AG10803 (cell line): ENCODE results near the gene POLE.

Experiments
- DNase-seq: peaks from one replicate; pipeline ENCODE4 v3.0.0; 2010; ENCODE audit warnings: low read depth
- H3K4me3 ChIP-seq: 2 replicates; pipeline ENCODE4 v1.5.1; 2011; ENCODE audit warnings: mild to moderate bottlenecking, low read length, control low read depth
- TF ChIP-seq, protein P1 (sequence below): conservative IDR thresholded peaks from 2 replicates; pipeline ENCODE4 v1.5.1; 2011; ENCODE audit warnings: mild to moderate bottlenecking, low read length, control low read depth, inconsistent platforms

The POLE gene

DNA sequence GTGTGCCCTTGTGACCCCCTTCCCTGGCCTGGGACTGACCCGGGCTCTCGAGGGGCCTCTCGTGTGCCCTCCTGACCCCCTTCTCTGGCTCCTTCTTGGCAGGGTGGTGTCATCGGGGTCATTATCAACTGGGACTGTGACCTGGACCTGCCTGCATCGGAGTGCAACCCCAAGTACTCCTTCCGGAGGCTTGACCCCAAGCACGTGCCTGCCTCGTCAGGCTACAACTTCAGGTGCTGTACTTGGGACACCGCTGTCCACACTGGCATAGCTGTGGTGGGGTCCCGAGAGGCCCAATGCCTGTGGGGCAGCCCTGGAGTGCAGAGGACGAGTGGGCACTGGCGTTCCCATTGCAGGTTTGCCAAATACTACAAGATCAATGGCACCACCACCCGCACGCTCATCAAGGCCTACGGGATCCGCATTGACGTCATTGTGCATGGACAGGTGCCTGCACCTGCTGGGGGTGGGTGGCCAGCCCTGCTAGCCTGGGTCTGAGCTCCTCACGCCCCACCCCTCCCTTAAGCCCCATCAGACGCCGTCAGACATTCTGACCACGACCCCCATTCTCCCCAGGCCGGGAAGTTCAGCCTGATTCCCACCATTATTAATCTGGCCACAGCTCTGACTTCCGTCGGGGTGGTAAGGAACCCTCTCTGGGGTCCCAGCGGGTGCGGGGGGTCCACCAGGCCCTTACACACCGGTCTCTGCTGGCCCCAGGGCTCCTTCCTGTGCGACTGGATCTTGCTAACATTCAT is 66.1 kb downstream of the POLE start:
- no peak for DNase-seq
- no peak overlapping the region for H3K4me3 ChIP-seq
- TF ChIP-seq, protein P1, sequence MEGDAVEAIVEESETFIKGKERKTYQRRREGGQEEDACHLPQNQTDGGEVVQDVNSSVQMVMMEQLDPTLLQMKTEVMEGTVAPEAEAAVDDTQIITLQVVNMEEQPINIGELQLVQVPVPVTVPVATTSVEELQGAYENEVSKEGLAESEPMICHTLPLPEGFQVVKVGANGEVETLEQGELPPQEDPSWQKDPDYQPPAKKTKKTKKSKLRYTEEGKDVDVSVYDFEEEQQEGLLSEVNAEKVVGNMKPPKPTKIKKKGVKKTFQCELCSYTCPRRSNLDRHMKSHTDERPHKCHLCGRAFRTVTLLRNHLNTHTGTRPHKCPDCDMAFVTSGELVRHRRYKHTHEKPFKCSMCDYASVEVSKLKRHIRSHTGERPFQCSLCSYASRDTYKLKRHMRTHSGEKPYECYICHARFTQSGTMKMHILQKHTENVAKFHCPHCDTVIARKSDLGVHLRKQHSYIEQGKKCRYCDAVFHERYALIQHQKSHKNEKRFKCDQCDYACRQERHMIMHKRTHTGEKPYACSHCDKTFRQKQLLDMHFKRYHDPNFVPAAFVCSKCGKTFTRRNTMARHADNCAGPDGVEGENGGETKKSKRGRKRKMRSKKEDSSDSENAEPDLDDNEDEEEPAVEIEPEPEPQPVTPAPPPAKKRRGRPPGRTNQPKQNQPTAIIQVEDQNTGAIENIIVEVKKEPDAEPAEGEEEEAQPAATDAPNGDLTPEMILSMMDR, result no peak

DNA sequence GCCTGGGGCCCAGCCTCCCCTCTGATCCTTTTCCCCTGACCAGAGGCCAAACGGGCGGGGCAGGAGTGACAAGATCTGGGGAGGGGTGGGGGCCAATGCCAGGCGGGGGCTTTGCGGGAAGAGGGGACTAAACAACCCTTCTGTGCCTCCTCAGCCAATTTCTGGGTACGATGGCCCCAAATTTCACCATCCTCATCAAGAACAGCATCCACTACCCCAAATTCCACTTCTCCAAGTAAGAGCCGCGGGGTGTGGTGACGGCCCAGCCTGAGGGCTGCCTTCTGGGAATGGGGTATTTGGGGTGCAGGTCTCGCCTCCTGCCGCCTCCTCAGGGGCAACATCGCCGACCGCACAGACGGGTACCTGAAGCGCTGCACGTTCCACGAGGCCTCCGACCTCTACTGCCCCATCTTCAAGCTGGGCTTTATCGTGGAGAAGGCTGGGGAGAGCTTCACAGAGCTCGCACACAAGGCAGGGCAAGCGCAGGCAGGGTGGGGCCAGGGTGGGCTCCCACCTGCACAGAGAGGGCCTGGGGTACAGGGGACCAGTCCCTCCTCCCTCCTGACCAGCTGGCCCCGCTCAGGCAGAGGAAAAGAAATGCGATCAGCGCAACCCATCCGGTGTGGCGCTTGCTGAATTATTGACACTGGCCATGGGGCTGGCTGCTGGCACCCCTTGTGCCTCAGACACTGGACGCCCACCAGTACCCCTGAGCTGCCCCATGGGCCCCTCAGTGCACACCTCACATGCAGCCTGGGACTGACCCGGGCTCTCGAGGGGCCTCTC is 66.8 kb downstream of the POLE start:
- no peak overlapping the region for H3K4me3 ChIP-seq
- DNase-seq, result no peak
- TF ChIP-seq, protein P1, result no peak

DNA sequence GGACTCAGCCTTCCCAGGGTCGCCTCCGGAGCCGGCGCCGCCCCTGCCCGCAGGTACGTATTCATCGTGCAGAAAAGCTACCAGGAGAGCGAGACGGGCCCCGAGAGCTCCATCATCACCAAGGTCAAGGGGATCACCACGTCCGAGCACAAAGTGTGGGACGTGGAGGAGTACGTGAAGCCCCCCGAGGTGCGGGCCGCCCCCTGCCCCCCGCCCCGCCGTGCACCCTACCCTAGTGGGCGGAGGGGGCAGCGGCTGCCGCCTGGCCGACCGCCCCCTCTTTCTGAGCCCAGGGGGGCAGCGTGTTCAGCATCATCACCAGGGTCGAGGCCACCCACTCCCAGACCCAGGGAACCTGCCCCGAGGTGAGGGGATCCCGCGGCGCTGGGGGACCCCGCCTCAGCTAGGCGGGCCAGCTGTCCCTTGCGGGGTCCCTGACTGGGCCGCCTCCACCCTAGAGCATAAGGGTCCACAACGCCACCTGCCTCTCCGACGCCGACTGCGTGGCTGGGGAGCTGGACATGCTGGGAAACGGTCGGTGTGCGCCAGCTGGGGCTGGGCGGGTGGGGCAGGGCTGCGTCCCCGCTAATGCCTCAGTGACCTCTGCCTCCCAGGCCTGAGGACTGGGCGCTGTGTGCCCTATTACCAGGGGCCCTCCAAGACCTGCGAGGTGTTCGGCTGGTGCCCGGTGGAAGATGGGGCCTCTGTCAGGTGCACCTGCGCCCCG is 67.6 kb downstream of the POLE start:
- H3K4me3 ChIP-seq, result no peak overlapping the region
- TF ChIP-seq, protein P1, result no peak
- no peak for DNase-seq

DNA sequence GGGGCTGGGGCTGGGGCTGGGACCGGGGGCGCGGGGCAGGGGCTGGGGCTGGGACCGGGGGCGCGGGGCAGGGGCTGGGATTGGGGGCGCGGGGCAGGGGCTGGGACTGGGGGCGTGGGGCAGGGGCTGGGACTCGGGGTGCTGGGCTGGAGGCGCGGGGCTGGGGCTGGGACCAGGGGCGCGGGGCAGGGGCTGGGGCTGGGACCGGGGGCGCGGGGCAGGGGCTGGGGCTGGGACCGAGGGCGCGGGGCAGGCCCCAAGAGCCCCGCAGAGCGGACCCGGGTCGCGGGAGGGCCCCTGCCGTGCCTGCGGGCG is 68.1 kb downstream of the POLE start:
- no peak overlapping the region for H3K4me3 ChIP-seq
- no peak for DNase-seq
- TF ChIP-seq, protein P1, result no peak

DNA sequence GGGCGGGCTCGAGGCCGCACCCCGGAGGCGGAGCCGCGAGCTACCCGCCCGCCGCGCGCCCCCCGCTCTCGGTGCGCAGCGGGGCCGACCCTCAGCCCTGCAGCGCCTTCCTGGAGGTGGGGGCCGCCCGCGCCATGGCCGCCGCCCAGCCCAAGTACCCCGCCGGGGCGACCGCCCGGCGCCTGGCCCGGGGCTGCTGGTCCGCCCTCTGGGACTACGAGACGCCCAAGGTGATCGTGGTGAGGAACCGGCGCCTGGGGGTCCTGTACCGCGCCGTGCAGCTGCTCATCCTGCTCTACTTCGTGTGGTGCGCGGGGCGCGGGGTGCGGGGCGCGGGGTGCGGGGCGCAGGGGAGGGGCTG is 68.5 kb downstream of the POLE start, which contains the start of gene P2RX2:
Gene P2RX2 (plus strand): TSS at position 94 of the 361 bp plus-strand sequence. CDS start 41 bp downstream, at position 135.
- H3K4me3 ChIP-seq, result no peak within 1 kb of the TSS
- TF ChIP-seq, protein P1, result no peak

DNA sequence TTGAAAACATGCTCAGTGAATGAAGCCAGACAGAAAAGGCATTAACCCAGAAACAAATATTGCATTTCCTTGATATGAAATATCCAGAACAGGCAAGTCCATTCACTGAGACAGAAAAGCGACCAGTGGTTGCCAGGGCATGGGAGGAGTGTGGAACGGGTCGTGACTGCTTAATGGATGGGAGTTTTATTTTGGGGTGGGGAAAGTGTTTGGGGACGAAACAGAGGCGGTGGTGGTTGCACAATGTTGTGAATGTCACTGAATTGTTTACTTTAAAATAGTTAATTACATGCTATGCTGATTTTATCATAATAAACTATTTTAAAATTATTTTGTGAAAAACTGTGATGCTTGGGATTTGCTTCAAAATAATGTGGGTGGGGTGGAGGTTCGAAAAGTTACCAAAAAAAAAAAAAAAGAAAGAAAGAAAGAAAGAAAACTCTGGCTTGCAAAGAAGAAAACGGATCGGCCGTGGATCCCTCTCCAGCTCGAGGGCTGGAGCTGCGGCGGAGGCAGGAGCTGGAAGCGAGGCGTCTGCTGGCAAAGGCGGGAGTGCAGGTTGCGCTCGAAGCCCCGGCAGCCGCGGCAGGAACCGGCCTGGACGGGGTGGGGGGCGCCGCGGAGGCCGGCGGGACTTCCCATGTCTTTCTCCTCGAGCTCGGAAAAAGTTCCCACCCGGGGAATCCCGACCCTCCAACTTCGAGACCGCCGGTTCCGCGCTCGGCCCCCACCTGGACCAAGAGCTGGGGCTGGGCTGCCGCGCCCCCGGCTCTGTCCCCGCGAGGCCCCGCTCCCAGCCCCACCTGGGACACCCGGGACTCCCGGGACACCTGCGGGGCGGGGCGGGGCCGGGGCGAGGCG is 69.1 kb downstream of the POLE start:
- H3K4me3 ChIP-seq, result no peak overlapping the region
- no peak for DNase-seq
- TF ChIP-seq, protein P1, result no peak

More for the DNA sequence above, 68.5 kb downstream of the POLE start, which contains the start of gene P2RX2:
- DNase-seq, result no peak
